Measurements from ENCODE around the gene ATP9B.

The ATP9B gene

GRCh38 chr18:79200546-79201268 is 131.5 kb downstream of the ATP9B start:
- peak; percentile 18 for DNase-seq (ENCODE audit: low read depth)

GRCh38 chr18:79203017-79203605 is 133.9 kb downstream of the ATP9B start:
- peak; percentile 17 for DNase-seq (ENCODE audit: low read depth)

GRCh38 chr18:79204889-79205807 is 136.0 kb downstream of the ATP9B start:
- no peak for DNase-seq (ENCODE audit: low read depth)

GRCh38 chr18:79206444-79206843 is 137.2 kb downstream of the ATP9B start:
- no peak for DNase-seq (ENCODE audit: low read depth)

- no peak for DNase-seq (ENCODE audit: low read depth)
Observed at GRCh38 chr18:79208906-79209305, 139.7 kb downstream of the ATP9B start.

GRCh38 chr18:79210002-79210910 is 141.1 kb downstream of the ATP9B start:
- no peak for DNase-seq (ENCODE audit: low read depth)

GRCh38 chr18:79211844-79212243 is 142.7 kb downstream of the ATP9B start:
- peak; percentile 63 for DNase-seq (ENCODE audit: low read depth)

- no peak for DNase-seq (ENCODE audit: low read depth)
Observed at GRCh38 chr18:79214056-79214455, 144.9 kb downstream of the ATP9B start.

GRCh38 chr18:79216176-79216575 is 147.0 kb downstream of the ATP9B start:
- DNase-seq (ENCODE audit: low read depth): no peak

GRCh38 chr18:79217979-79218604 is 148.9 kb downstream of the ATP9B start:
- DNase-seq (ENCODE audit: low read depth): peak; percentile 20

GRCh38 chr18:79218605-79219190 is 149.5 kb downstream of the ATP9B start:
- no peak for DNase-seq (ENCODE audit: low read depth)

GRCh38 chr18:79221136-79221535 is 151.9 kb downstream of the ATP9B start:
- DNase-seq (ENCODE audit: low read depth): no peak

GRCh38 chr18:79222790-79223189 is 153.6 kb downstream of the ATP9B start:
- DNase-seq (ENCODE audit: low read depth): no peak

GRCh38 chr18:79223431-79223830 is 154.2 kb downstream of the ATP9B start:
- DNase-seq (ENCODE audit: low read depth): no peak

- no peak for DNase-seq (ENCODE audit: low read depth)
Observed at GRCh38 chr18:79224381-79224780, 155.2 kb downstream of the ATP9B start.

GRCh38 chr18:79227621-79228020 is 158.4 kb downstream of the ATP9B start:
- DNase-seq (ENCODE audit: low read depth): no peak

- no peak for DNase-seq (ENCODE audit: low read depth)
Observed at GRCh38 chr18:79229431-79229830, 160.2 kb downstream of the ATP9B start.

- no peak for DNase-seq (ENCODE audit: low read depth)
Observed at GRCh38 chr18:79234438-79234837, 165.2 kb downstream of the ATP9B start.

GRCh38 chr18:79239631-79240030 is 170.4 kb downstream of the ATP9B start:
- no peak for DNase-seq (ENCODE audit: low read depth)

GRCh38 chr18:79241755-79242154 is 172.6 kb downstream of the ATP9B start:
- DNase-seq (ENCODE audit: low read depth): no peak

GRCh38 chr18:79242246-79242645 is 173.1 kb downstream of the ATP9B start:
- DNase-seq (ENCODE audit: low read depth): no peak
